ENCODE measurements around the gene FCMR.

- TF ChIP-seq, protein P1, sequence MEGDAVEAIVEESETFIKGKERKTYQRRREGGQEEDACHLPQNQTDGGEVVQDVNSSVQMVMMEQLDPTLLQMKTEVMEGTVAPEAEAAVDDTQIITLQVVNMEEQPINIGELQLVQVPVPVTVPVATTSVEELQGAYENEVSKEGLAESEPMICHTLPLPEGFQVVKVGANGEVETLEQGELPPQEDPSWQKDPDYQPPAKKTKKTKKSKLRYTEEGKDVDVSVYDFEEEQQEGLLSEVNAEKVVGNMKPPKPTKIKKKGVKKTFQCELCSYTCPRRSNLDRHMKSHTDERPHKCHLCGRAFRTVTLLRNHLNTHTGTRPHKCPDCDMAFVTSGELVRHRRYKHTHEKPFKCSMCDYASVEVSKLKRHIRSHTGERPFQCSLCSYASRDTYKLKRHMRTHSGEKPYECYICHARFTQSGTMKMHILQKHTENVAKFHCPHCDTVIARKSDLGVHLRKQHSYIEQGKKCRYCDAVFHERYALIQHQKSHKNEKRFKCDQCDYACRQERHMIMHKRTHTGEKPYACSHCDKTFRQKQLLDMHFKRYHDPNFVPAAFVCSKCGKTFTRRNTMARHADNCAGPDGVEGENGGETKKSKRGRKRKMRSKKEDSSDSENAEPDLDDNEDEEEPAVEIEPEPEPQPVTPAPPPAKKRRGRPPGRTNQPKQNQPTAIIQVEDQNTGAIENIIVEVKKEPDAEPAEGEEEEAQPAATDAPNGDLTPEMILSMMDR (IDR thresholded peaks at IDR 0.05; ENCODE audit: borderline replicate concordance, extremely low read depth, low read length, poor library complexity, severe bottlenecking), result no peak
- TF ChIP-seq EZH2 (IDR thresholded peaks at IDR 0.05; ENCODE audit: borderline replicate concordance, low read depth, low read length, severe bottlenecking), result no peak
Measured at GRCh38 chr1:206953126-206953525, 31.4 kb upstream of the FCMR start.

Measured in DND-41 (cell line).